Measurements from ENCODE around the gene SLC44A3.
"Not testable (repeated sequence)": the region's sequence is repeated elsewhere in the genome, so short reads cannot be mapped to it uniquely, and the experiment has no call there.

Gene SLC44A3

GRCh38 chr1:94836891-94837290 is 16.7 kb downstream of the SLC44A3 start:
- no peak for DNase-seq

- DNase-seq = not testable (repeated sequence)
These were observed 20.2 kb downstream of the SLC44A3 start for GRCh38 chr1:94840381-94840780.

- DNase-seq = no peak
These were observed 20.7 kb downstream of the SLC44A3 start for GRCh38 chr1:94840808-94841207.

- DNase-seq = no peak
These were observed 23.3 kb downstream of the SLC44A3 start for GRCh38 chr1:94843430-94843829.

- no peak for DNase-seq
These were observed 23.7 kb downstream of the SLC44A3 start for GRCh38 chr1:94843846-94844245.

- DNase-seq = no peak
These were observed 26.2 kb downstream of the SLC44A3 start for GRCh38 chr1:94846308-94846707.

- no peak for DNase-seq
These were observed 31.4 kb downstream of the SLC44A3 start for GRCh38 chr1:94851571-94851970.

- no peak for DNase-seq
These were observed 32.6 kb downstream of the SLC44A3 start for GRCh38 chr1:94852788-94853187.

GRCh38 chr1:94854458-94855306 is 34.5 kb downstream of the SLC44A3 start:
- DNase-seq = peak; percentile 86 to 91 (median 90)

- DNase-seq = no peak
These were observed 35.1 kb downstream of the SLC44A3 start for GRCh38 chr1:94855307-94855700.

- no peak for DNase-seq
These were observed 35.8 kb downstream of the SLC44A3 start for GRCh38 chr1:94856004-94856403.

GRCh38 chr1:94856868-94857267 is 36.7 kb downstream of the SLC44A3 start:
- DNase-seq = no peak

GRCh38 chr1:94858276-94858675 is 38.1 kb downstream of the SLC44A3 start:
- DNase-seq = no peak

GRCh38 chr1:94859174-94859573 is 39.0 kb downstream of the SLC44A3 start:
- DNase-seq = no peak

GRCh38 chr1:94862718-94863117 is 42.6 kb downstream of the SLC44A3 start:
- DNase-seq = no peak

GRCh38 chr1:94863297-94863911 is 43.2 kb downstream of the SLC44A3 start:
- peak in 2 of 4 experiments; percentile 23 to 30 for DNase-seq

GRCh38 chr1:94863919-94864318 is 43.8 kb downstream of the SLC44A3 start:
- DNase-seq = peak in 1 of 4 experiments; percentile 5

GRCh38 chr1:94864821-94865220 is 44.7 kb downstream of the SLC44A3 start:
- DNase-seq = no peak

- DNase-seq = no peak
These were observed 45.2 kb downstream of the SLC44A3 start for GRCh38 chr1:94865360-94865759.

- no peak for DNase-seq
These were observed 46.1 kb downstream of the SLC44A3 start for GRCh38 chr1:94866164-94866807.

GRCh38 chr1:94871031-94871430 is 50.9 kb downstream of the SLC44A3 start:
- no peak for DNase-seq

GRCh38 chr1:94872771-94873495 is 52.8 kb downstream of the SLC44A3 start:
- DNase-seq = no peak

Measured in suppressor macrophage (primary cell).